HCT116 (cell line): ENCODE measurements around the gene ATRAID. TPM values are rescaled to one million over a fixed set of nuclear protein-coding genes. Genes with fewer than 3 reads are reported as not detected.
"Not testable (repeated sequence)": the region's sequence is repeated elsewhere in the genome, so short reads cannot be mapped to it uniquely, and the experiment has no call there.

ENCODE experiments used
- ATAC-seq: fragments of 200-7000 bp; cut with Tn5 transposase; 2 replicates; pipeline ENCODE4 v1.9.1; 2020; ENCODE audit warnings: mild to moderate bottlenecking, moderate library complexity
- BruUV-seq: library from RNA; stranded (reverse); fragments of 400-500 nt; replicated peaks from 2 replicates; lab custom pipeline; 2021; lab: Mats Ljungman, UMichigan
- CTCF ChIA-PET: fragments of 300-600 bp; sonication (Branson Sonifier 250); formaldehyde crosslinking; loops from one replicate; lab custom pipeline; 2021; ENCODE audit warnings: antibody characterized with exemption; lab: Charles Lee
- POLR2A ChIA-PET: fragments of 300-600, 350-600 bp; sonication (Branson Sonifier 250); formaldehyde crosslinking; loops from one replicate; lab custom pipeline; 2021; ENCODE audit warnings: antibody characterized with exemption; lab: Charles Lee
- RAD21 ChIA-PET, 2 experiments: fragments of 300-600 bp; sonication (Branson Sonifier 250); formaldehyde crosslinking; loops; one replicate each; lab custom pipeline; 2023; ENCODE audit warnings: low total read pairs in 2 of 2; ENCODE audit not compliant: uncharacterized antibody in 2 of 2, unreplicated experiment in 2 of 2, low non-redundant PET in 1 of 2; lab: Charles Lee
- DNase-seq: peaks from one replicate; pipeline ENCODE4 v3.0.0-alpha.2; 2010; ENCODE audit warnings: low read depth, low spot score
- H2AFZ ChIP-seq: fragments of 200-600 bp; shearing (Covaris generic), sonication (generic); 2 replicates; pipeline ENCODE4 v1.6.1; 2017; ENCODE audit warnings: low read depth, mixed run types, mixed read lengths, antibody characterized with exemption, low read length; ENCODE audit not compliant: poor library complexity, severe bottlenecking
- H3K27ac ChIP-seq: 2 replicates; pipeline ENCODE4 v1.5.1; 2012; ENCODE audit warnings: low read depth, low read length
- H3K27me3 ChIP-seq: fragments of 200-600 bp; sonication (generic); 2 replicates; pipeline ENCODE4 v1.6.1; 2016; ENCODE audit warnings: mixed run types, low read length, mixed read lengths; ENCODE audit not compliant: insufficient read depth
- H3K36me3 ChIP-seq, 2 experiments: fragments of 200-500 bp in 1 of 2; fragments of 200-600 bp in 1 of 2; sonication (Bioruptor generic) in 1 of 2; sonication (generic) in 1 of 2; 2 replicates each; pipeline versions ENCODE4 v1.5.1 to v1.6.1; 2014 to 2016; ENCODE audit warnings: low read length in 2 of 2, inconsistent platforms in 1 of 2, mixed read lengths in 1 of 2, mixed run types in 1 of 2; ENCODE audit not compliant: insufficient read depth in 2 of 2, control insufficient read depth in 1 of 2
- H3K4me1 ChIP-seq, 2 experiments: fragments of 200-600 bp in 1 of 2; sonication (generic) in 1 of 2; 2 replicates each; pipeline versions ENCODE4 v1.5.1 to v1.6.1; 2012 to 2017; ENCODE audit warnings: low read length in 2 of 2, inconsistent platforms in 1 of 2, mild to moderate bottlenecking in 1 of 2, mixed read lengths in 1 of 2, mixed run types in 1 of 2, moderate library complexity in 1 of 2; ENCODE audit not compliant: insufficient read depth in 2 of 2, control insufficient read depth in 1 of 2
- H3K4me2 ChIP-seq: fragments of 200-600 bp; sonication (generic); 2 replicates; pipeline ENCODE4 v1.6.1; 2017; ENCODE audit warnings: mixed run types, low read length, mixed read lengths
- H3K4me3 ChIP-seq, 2 experiments: fragments of 200-600 bp in 1 of 2; sonication (generic) in 1 of 2; replicated peaks in 1 of 2; 2 replicates each; pipeline ENCODE4 v1.5.1; 2011 to 2016; ENCODE audit warnings: low read length in 2 of 2, control low read depth in 1 of 2, low read depth in 1 of 2, mild to moderate bottlenecking in 1 of 2, mixed read lengths in 1 of 2, mixed run types in 1 of 2
- H3K79me2 ChIP-seq: fragments of 200-600 bp; sonication (generic); 2 replicates; pipeline ENCODE4 v1.6.1; 2017; ENCODE audit warnings: mild to moderate bottlenecking, mixed run types, low read length, moderate library complexity, mixed read lengths; ENCODE audit not compliant: insufficient read depth
- H3K9ac ChIP-seq: fragments of 200-600 bp; sonication (generic); 2 replicates; pipeline ENCODE4 v1.6.1; 2016; ENCODE audit warnings: low read length, mixed read lengths
- H3K9me2 ChIP-seq: fragments of 200-600 bp; sonication (generic), shearing (Covaris generic); 2 replicates; pipeline ENCODE4 v1.6.1; 2017; ENCODE audit warnings: mixed run types, mild to moderate bottlenecking, moderate library complexity; ENCODE audit not compliant: insufficient read depth
- H3K9me3 ChIP-seq, 2 experiments: fragments of 200-500 bp in 1 of 2; fragments of 200-600 bp in 1 of 2; sonication (Bioruptor generic) in 1 of 2; sonication (generic) in 1 of 2; 2 replicates each; pipeline ENCODE4 v1.6.1; 2014 to 2017; ENCODE audit warnings: low read length in 2 of 2, mixed read lengths in 2 of 2, inconsistent platforms in 1 of 2, low read depth in 1 of 2, mild to moderate bottlenecking in 1 of 2, mixed run types in 1 of 2, moderate library complexity in 1 of 2; ENCODE audit not compliant: control insufficient read depth in 1 of 2, insufficient read depth in 1 of 2
- H4K20me1 ChIP-seq: fragments of 200-600 bp; sonication (generic), shearing (Covaris generic); 2 replicates; pipeline ENCODE4 v1.6.1; 2017; ENCODE audit warnings: mixed run types, mild to moderate bottlenecking, moderate library complexity; ENCODE audit not compliant: insufficient read depth
- EGR1 ChIP-seq: IDR thresholded peaks from 2 replicates; pipeline ENCODE4 v1.6.1; 2012; ENCODE audit warnings: low read depth
- ELF1 ChIP-seq: IDR thresholded peaks from 2 replicates; pipeline ENCODE4 v1.6.1; 2012; ENCODE audit warnings: low read depth, borderline replicate concordance
- EZH2 ChIP-seq: fragments of 200-600 bp; sonication (generic); IDR thresholded peaks from 2 replicates; pipeline ENCODE4 v1.6.1; 2017; ENCODE audit warnings: antibody characterized with exemption, mixed run types
- EZH2phosphoT487 ChIP-seq: fragments of 200-600 bp; IDR thresholded peaks from 2 replicates; pipeline ENCODE4 v1.6.1; 2018; ENCODE audit warnings: antibody characterized with exemption, borderline replicate concordance
- POLR2A ChIP-seq: IDR thresholded peaks from 2 replicates; pipeline ENCODE4 v1.7.0; 2011; ENCODE audit warnings: borderline replicate concordance; ENCODE audit not compliant: insufficient read depth, insufficient read length; ENCODE audit errors: extremely low read depth
- TCF7L2 ChIP-seq: IDR thresholded peaks from 2 replicates; pipeline ENCODE4 v1.7.0; 2011; ENCODE audit warnings: borderline replicate concordance, inconsistent platforms; ENCODE audit not compliant: insufficient read depth, insufficient read length; ENCODE audit errors: extremely low read depth
- ZFX ChIP-seq: fragments of 450-650 bp; IDR thresholded peaks from 2 replicates; pipeline ENCODE4 v1.6.1; 2017
- ZNF274 ChIP-seq: fragments of 200-500 bp; sonication (Bioruptor generic); IDR thresholded peaks from 2 replicates; pipeline ENCODE4 v1.6.1; 2014; ENCODE audit warnings: mild to moderate bottlenecking, low read depth, low read length, inconsistent platforms
- intact Hi-C: fragments of 100-400 bp; cut with micrococcal nuclease; formaldehyde crosslinking; loops from 2 replicates; pipeline ENCODE4 v1.10.0; 2022
- total RNA-seq: library from RNA; stranded (reverse); gene quantifications from one replicate; pipeline ENCODE4 v1.2.1, GENCODE V29; 2021; ENCODE audit not compliant: unreplicated experiment
- TF ChIP-seq, protein P1 (sequence below): IDR thresholded peaks from 2 replicates; pipeline ENCODE4 v1.6.1; 2012; ENCODE audit warnings: low read depth
- TF ChIP-seq, protein P2 (sequence below): IDR thresholded peaks from 2 replicates; pipeline ENCODE4 v1.6.1; 2011; ENCODE audit warnings: mild to moderate bottlenecking, low read length, moderate library complexity; ENCODE audit not compliant: insufficient replicate concordance; ENCODE audit errors: extremely low read depth

The ATRAID gene
- total RNA-seq, 1 experiment from 2014 or later: 93.6 TPM

DNA sequence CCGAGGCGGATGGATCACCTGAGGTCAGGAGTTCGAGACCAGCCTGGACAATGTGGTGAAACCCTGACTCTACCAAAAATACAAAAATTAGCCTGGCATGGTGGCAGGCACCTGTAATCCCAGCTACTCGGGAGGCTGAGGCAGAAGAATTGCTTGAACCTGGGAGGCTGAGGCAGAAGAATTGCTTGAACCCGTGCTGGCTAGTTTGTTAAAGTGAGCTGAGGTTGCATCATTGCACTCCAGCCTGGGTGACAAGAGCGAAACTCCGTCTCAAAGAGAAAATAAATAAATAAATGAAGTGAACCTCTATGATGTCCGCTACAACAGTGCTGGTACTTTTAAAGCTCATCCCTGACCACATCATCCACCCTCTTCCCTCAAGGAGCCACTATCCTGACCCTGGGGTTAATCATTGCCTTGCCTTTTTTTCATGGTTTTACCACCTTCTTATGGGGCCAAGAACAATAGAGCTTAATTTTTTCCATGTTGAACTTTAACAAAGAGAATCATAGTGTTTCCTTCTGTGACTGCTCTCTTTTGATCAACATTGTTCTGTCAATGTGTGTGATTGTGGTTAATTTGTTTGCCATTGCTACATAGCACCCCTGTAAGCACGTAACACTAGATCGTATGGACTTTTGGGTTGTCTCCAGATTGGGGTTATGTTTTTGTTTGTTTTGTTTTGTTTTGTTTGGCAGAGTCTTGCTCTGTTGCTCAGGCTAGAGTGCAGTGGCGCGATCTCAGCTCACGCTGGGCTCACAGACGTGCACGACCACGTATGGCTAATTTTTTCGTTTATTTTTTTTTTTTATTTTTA lies 17.1 kb upstream of the ATRAID start:
- Histone ChIP-seq H3K79me2 (no peaks in the 10 kb centered on the region), H4K20me1 (no peaks in the 10 kb centered on the region), H3K9ac (no peak overlapping the region), H3K27ac (no peak overlapping the region), H3K4me2 (no peak overlapping the region), H3K9me2 (no peaks in the 10 kb centered on the region), H3K4me1 (no peaks in the 10 kb centered on the region), H3K9me3 (no peaks in the 10 kb centered on the region), H3K27me3 (no peaks in the 10 kb centered on the region), H3K36me3 (0 out of 4 replicates have a peak, but pooled peaks cover 0 to 4% of the 10 kb centered on the region in 2 experiments), H2AFZ (no peak overlapping the region), H3K4me3 (no peak overlapping the region)
- BruUV-seq: no TSS peak
- TF ChIP-seq TCF7L2 (no peak), ZNF274 (no peak), EZH2 (no peak), ELF1 (no peak), POLR2A (no peak), EZH2phosphoT487 (no peak), ZFX (no peak), EGR1 (no peak)
- TF ChIP-seq, protein P1, sequence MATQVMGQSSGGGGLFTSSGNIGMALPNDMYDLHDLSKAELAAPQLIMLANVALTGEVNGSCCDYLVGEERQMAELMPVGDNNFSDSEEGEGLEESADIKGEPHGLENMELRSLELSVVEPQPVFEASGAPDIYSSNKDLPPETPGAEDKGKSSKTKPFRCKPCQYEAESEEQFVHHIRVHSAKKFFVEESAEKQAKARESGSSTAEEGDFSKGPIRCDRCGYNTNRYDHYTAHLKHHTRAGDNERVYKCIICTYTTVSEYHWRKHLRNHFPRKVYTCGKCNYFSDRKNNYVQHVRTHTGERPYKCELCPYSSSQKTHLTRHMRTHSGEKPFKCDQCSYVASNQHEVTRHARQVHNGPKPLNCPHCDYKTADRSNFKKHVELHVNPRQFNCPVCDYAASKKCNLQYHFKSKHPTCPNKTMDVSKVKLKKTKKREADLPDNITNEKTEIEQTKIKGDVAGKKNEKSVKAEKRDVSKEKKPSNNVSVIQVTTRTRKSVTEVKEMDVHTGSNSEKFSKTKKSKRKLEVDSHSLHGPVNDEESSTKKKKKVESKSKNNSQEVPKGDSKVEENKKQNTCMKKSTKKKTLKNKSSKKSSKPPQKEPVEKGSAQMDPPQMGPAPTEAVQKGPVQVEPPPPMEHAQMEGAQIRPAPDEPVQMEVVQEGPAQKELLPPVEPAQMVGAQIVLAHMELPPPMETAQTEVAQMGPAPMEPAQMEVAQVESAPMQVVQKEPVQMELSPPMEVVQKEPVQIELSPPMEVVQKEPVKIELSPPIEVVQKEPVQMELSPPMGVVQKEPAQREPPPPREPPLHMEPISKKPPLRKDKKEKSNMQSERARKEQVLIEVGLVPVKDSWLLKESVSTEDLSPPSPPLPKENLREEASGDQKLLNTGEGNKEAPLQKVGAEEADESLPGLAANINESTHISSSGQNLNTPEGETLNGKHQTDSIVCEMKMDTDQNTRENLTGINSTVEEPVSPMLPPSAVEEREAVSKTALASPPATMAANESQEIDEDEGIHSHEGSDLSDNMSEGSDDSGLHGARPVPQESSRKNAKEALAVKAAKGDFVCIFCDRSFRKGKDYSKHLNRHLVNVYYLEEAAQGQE: no peak
- TF ChIP-seq, protein P2, sequence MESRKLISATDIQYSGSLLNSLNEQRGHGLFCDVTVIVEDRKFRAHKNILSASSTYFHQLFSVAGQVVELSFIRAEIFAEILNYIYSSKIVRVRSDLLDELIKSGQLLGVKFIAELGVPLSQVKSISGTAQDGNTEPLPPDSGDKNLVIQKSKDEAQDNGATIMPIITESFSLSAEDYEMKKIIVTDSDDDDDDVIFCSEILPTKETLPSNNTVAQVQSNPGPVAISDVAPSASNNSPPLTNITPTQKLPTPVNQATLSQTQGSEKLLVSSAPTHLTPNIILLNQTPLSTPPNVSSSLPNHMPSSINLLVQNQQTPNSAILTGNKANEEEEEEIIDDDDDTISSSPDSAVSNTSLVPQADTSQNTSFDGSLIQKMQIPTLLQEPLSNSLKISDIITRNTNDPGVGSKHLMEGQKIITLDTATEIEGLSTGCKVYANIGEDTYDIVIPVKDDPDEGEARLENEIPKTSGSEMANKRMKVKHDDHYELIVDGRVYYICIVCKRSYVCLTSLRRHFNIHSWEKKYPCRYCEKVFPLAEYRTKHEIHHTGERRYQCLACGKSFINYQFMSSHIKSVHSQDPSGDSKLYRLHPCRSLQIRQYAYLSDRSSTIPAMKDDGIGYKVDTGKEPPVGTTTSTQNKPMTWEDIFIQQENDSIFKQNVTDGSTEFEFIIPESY: no peak
- ChIA-PET POLR2A (no interaction called here), CTCF (no interaction called here), RAD21 (no interaction called here)
- no peak for DNase-seq
- intact Hi-C loops: loop anchor here (10.0 kb wide), 1 partner anchor 230 kb away; no protein-coding TSS in a partner anchor
- no peak for ATAC-seq

DNA sequence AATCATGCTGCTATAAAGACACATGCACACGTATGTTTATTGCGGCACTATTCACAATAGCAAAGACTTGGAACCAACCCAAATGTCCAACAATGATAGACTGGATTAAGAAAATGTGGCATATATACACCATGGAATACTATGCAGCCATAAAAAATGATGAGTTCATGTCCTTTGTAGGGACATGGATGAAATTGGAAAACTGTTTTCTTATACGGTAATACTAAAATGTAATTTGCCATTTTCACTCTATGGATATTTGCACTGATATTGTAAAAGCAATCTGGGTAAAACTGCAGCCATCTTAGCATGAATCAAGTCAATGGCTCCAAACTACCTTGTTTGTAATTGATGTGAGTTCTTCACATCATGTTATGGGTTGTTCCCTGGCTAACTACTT lies 16.0 kb upstream of the ATRAID start:
- H3K9ac ChIP-seq, BruUV-seq, ATAC-seq, DNase-seq, H3K4me3 ChIP-seq, H3K4me2 ChIP-seq, CTCF ChIA-PET, H3K9me2 ChIP-seq, H3K79me2 ChIP-seq, H4K20me1 ChIP-seq, H2AFZ ChIP-seq, H3K27me3 ChIP-seq, RAD21 ChIA-PET, H3K27ac ChIP-seq, H3K9me3 ChIP-seq, H3K4me1 ChIP-seq, H3K36me3 ChIP-seq, POLR2A ChIA-PET: not testable (repeated sequence)
- intact Hi-C loops: loop anchor here (10.0 kb wide), 1 partner anchor 231 kb away; no protein-coding TSS in a partner anchor
